A673 (cell line): Measurements from ENCODE around the gene NKX2-3.

Experiments
- CTCF ChIP-seq: fragments of 300-800, 200-600 bp; sonication (generic); conservative IDR thresholded peaks from 2 replicates; pipeline ENCODE4 v1.5.1; 2017; ENCODE audit warnings: low read depth, mild to moderate bottlenecking, antibody characterized with exemption, low read length, moderate library complexity, mixed read lengths
- EZH2 ChIP-seq: fragments of 200-600 bp; sonication (generic); IDR thresholded peaks from 2 replicates; pipeline ENCODE4 v1.6.1; 2017; ENCODE audit warnings: borderline replicate concordance, low read depth, mild to moderate bottlenecking, mixed read lengths, antibody characterized with exemption, low read length; ENCODE audit not compliant: poor library complexity, severe bottlenecking

DNA sequence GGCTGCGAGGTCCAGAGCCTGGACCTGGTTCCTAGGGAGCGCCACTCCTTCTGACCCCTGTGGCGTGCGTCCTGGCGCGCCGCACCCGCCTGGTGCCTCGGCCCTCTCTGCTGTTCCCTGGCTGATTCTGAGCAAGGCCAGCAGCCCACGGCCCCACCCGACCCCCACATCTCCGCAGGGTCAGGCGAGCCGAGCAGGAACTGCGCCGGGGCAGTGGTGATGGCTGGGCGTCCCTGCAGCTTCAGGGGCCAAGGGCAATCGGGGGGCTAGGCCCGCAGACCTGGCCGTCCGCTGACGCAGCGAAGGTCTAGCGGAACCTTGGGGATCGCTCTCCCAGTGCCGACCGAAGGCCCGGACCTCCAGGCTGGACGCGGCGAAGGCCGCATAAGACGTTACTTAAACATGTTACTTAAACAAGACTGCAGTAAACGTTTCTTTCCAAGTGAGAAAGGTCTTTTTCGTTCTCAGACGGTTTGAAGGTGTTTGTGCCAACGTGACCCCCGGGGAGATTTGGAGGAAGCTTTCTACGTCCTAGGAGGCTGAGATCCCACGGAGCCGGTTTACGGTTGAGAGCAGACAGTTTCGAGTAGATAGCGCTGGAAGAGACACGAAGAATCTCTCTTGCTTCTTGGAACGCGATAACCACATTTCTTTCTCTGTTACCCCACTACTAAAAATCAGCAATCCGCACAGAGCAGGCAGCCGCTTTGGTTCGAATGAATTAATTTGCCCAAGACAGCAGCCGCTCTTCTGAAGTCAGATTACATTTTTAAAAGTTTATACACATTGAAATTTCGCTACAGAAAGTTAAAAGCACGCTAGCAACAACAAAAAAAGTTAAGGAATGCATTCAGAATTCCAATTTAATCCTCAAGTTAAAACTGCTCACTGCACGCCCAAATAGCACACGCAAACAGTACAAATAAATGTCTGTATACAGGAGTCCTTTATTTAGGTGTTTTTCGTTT is 4.9 kb upstream of the NKX2-3 start:
- no peak for TF ChIP-seq CTCF
- TF ChIP-seq EZH2: no peak
